ENCODE results near the gene FGGY. TPM values are rescaled to one million over a fixed set of nuclear protein-coding genes. Genes with fewer than 3 reads are reported as not detected.
"Not testable (repeated sequence)": the region's sequence is repeated elsewhere in the genome, so short reads cannot be mapped to it uniquely, and the experiment has no call there.

The FGGY gene
- total and polyA plus RNA-seq, 2 donors, result 16.6 to 36.9 TPM

- H3K4me1 ChIP-seq (ENCODE audit: insufficient read depth), result no peaks in the 10 kb centered on the region
- H3K27ac ChIP-seq (ENCODE audit: low read depth), result no peak overlapping the region
- no peak overlapping the region for H3K4me3 ChIP-seq (ENCODE audit: low read depth, low read length)
- no peaks in the 10 kb centered on the region for H3K36me3 ChIP-seq (ENCODE audit: insufficient read depth)
- no peak for DNase-seq (ENCODE audit: extremely low spot score)
- WGBS, result 60% methylated on average over 1 of the region's 1 CpG
These were observed 418.1 kb downstream of the FGGY start for GRCh38 chr1:59714966-59715365.

- no peak for DNase-seq (ENCODE audit: extremely low spot score)
- Histone ChIP-seq H3K4me1 (ENCODE audit: insufficient read depth) (no peaks in the 10 kb centered on the region), H3K27ac (ENCODE audit: low read depth) (no peak overlapping the region), H3K4me3 (ENCODE audit: low read depth, low read length) (no peak overlapping the region), H3K36me3 (ENCODE audit: insufficient read depth) (no peaks in the 10 kb centered on the region)
- 91% methylated on average over 3 of the region's 3 CpGs for WGBS
These were observed 419.9 kb downstream of the FGGY start for GRCh38 chr1:59716832-59717231.

GRCh38 chr1:59718064-59718988 is 421.4 kb downstream of the FGGY start:
- DNase-seq (ENCODE audit: extremely low spot score), result no peak
- H3K4me3 ChIP-seq (ENCODE audit: low read depth, low read length), result no peak overlapping the region
- no peaks in the 10 kb centered on the region for H3K4me1 ChIP-seq (ENCODE audit: insufficient read depth)
- H3K36me3 ChIP-seq (ENCODE audit: insufficient read depth), result no peaks in the 10 kb centered on the region
- H3K27ac ChIP-seq (ENCODE audit: low read depth), result no peak overlapping the region
- 79% methylated on average over 7 of the region's 7 CpGs for WGBS

- Histone ChIP-seq H3K36me3 (ENCODE audit: insufficient read depth) (no peaks in the 10 kb centered on the region), H3K4me1 (ENCODE audit: insufficient read depth) (no peaks in the 10 kb centered on the region), H3K4me3 (ENCODE audit: low read depth, low read length) (no peak overlapping the region), H3K27ac (ENCODE audit: low read depth) (no peak overlapping the region)
- DNase-seq (ENCODE audit: extremely low spot score), result no peak
These were observed 422.1 kb downstream of the FGGY start for GRCh38 chr1:59718989-59719360.

GRCh38 chr1:59720326-59721115 is 423.6 kb downstream of the FGGY start:
- Histone ChIP-seq H3K4me3 (ENCODE audit: low read depth, low read length) (no peak overlapping the region), H3K4me1 (ENCODE audit: insufficient read depth) (no peaks in the 10 kb centered on the region), H3K36me3 (ENCODE audit: insufficient read depth) (no peaks in the 10 kb centered on the region), H3K27ac (ENCODE audit: low read depth) (no peak overlapping the region)
- WGBS, result 66% methylated on average over 5 of the region's 5 CpGs
- no peak for DNase-seq (ENCODE audit: extremely low spot score)

- Histone ChIP-seq H3K4me1 (ENCODE audit: insufficient read depth) (peaks cover 2% of the 10 kb centered on the region), H3K27ac (ENCODE audit: low read depth) (no peak overlapping the region), H3K36me3 (ENCODE audit: insufficient read depth) (no peaks in the 10 kb centered on the region), H3K4me3 (ENCODE audit: low read depth, low read length) (no peak overlapping the region)
- DNase-seq (ENCODE audit: extremely low spot score), result no peak
- 89% methylated on average over 1 of the region's 1 CpG for WGBS
These were observed 433.4 kb downstream of the FGGY start for GRCh38 chr1:59730302-59730701.

GRCh38 chr1:59730759-59731478 is 434.0 kb downstream of the FGGY start:
- Histone ChIP-seq H3K4me3 (ENCODE audit: low read depth, low read length) (no peak overlapping the region), H3K27ac (ENCODE audit: low read depth) (peak overlapping the region; percentile 54), H3K36me3 (ENCODE audit: insufficient read depth) (no peaks in the 10 kb centered on the region), H3K4me1 (ENCODE audit: insufficient read depth) (peaks cover 2% of the 10 kb centered on the region)
- no peak for DNase-seq (ENCODE audit: extremely low spot score)
- 21% methylated on average over 12 of the region's 12 CpGs for WGBS

- Histone ChIP-seq H3K27ac (ENCODE audit: low read depth) (peak overlapping the region; percentile 54), H3K36me3 (ENCODE audit: insufficient read depth) (no peaks in the 10 kb centered on the region), H3K4me3 (ENCODE audit: low read depth, low read length) (no peak overlapping the region), H3K4me1 (ENCODE audit: insufficient read depth) (peaks cover 2% of the 10 kb centered on the region)
- DNase-seq (ENCODE audit: extremely low spot score), result no peak
- WGBS, result 37% methylated on average over 1 of the region's 1 CpG
These were observed 434.7 kb downstream of the FGGY start for GRCh38 chr1:59731591-59731990.

- no peak for DNase-seq (ENCODE audit: extremely low spot score)
- H3K27ac ChIP-seq (ENCODE audit: low read depth), result peak overlapping the region; percentile 32
- 75% methylated on average over 10 of the region's 10 CpGs for WGBS
- no peaks in the 10 kb centered on the region for H3K36me3 ChIP-seq (ENCODE audit: insufficient read depth)
- peaks cover 2% of the 10 kb centered on the region for H3K4me1 ChIP-seq (ENCODE audit: insufficient read depth)
- H3K4me3 ChIP-seq (ENCODE audit: low read depth, low read length), result no peak overlapping the region
These were observed 435.5 kb downstream of the FGGY start for GRCh38 chr1:59732214-59732955.

GRCh38 chr1:59733443-59734141 is 436.7 kb downstream of the FGGY start:
- peaks cover 5% of the 10 kb centered on the region for H3K4me1 ChIP-seq (ENCODE audit: insufficient read depth)
- no peaks in the 10 kb centered on the region for H3K36me3 ChIP-seq (ENCODE audit: insufficient read depth)
- 86% methylated on average over 3 of the region's 3 CpGs for WGBS
- H3K27ac ChIP-seq (ENCODE audit: low read depth), result no peak overlapping the region
- DNase-seq (ENCODE audit: extremely low spot score), result no peak
- no peak overlapping the region for H3K4me3 ChIP-seq (ENCODE audit: low read depth, low read length)

GRCh38 chr1:59735927-59736326 is 439.0 kb downstream of the FGGY start:
- H3K4me3 ChIP-seq (ENCODE audit: low read depth, low read length); H3K27ac ChIP-seq (ENCODE audit: low read depth); H3K36me3 ChIP-seq (ENCODE audit: insufficient read depth); H3K4me1 ChIP-seq (ENCODE audit: insufficient read depth); DNase-seq (ENCODE audit: extremely low spot score): not testable (repeated sequence)
- WGBS, result 81% methylated on average over 3 of the region's 3 CpGs

GRCh38 chr1:59736744-59737143 is 439.9 kb downstream of the FGGY start:
- H3K27ac ChIP-seq (ENCODE audit: low read depth), result no peak overlapping the region
- DNase-seq (ENCODE audit: extremely low spot score), result no peak
- H3K4me1 ChIP-seq (ENCODE audit: insufficient read depth), result peaks cover 3% of the 10 kb centered on the region
- WGBS, result 97% methylated on average over 4 of the region's 4 CpGs
- H3K36me3 ChIP-seq (ENCODE audit: insufficient read depth), result no peaks in the 10 kb centered on the region
- H3K4me3 ChIP-seq (ENCODE audit: low read depth, low read length), result no peak overlapping the region
